DMS79 (cell line): ENCODE data around the gene C10orf90.

Source experiments
- DNase-seq: peaks from one replicate; lab custom pipeline; 2025; lab: John Stamatoyannopoulos, UW

Gene C10orf90

DNA sequence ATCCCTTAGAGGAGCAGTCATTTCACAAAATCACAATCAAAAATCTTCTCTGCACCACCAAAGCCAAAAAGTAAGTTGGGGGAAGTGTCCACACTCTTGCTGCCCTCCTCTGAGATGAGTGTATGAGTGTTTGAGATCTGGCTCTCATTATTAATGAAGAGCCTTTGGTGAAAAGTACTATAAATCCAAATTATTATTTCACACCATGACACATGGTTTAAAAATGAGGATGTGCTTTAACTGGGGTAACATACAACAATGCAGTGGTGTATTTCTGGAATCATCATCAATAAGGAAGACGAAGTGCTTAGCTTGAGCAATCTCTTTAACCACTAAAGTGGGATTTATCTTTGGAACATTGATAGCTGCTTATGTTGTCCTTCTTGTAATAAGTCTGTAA lies 168.1 kb downstream of the C10orf90 start:
- no peak for DNase-seq

DNA sequence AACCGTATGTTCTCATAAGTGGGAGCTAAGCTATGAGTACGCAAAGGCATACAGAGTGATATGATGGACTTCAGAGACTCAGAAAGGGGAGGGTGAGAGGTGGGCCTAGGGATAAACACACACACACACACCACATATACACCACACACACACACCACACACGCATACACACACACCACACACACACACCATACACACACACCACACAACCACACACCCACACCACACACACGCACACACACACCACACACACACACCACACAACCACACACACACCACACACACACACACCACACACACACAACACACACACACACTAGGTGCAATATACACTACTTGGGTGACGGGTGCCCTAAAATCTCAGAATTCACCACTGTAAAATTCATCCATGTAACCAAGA lies 168.7 kb downstream of the C10orf90 start:
- no peak for DNase-seq

DNA sequence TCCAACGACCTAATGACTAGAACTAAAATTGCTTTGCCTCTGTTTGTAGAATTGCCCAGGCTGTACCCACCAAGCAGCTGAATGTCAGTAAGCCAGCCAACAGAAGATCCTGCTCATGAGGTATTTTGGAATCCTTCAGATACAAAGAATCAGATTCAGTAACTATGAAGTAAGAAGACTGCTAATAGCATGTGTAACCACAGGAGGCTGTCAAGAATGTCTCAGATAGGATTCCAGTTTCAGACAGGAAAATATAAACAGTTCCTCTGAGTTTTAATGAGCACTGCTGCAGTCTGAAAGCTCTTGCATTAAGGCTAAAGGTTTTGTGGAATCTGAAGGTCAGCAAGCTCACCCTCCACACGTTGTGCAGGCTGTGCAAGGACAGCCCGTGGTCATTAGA lies 169.6 kb downstream of the C10orf90 start:
- DNase-seq, result no peak

DNA sequence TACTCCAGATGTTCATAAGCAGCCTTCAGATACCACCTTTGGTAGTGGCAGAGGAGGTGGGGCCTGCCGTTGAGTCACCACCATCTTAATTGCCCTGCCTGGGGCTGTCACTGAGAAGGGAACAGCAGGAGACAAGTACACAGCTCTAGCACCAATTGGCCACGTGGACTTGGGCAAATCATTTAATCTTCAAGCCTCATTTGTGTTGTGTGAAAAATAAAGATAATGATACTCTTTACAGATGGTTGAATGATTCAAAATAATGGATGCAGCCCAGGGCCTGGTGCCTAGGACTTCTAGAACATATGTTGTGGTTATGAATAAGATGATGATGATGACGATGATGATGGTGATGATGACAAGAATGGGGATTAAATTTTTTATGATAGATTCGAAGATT lies 170.3 kb downstream of the C10orf90 start:
- no peak for DNase-seq

GRCh38 chr10:126499744-126500143 lies 170.7 kb downstream of the C10orf90 start:
- no peak for DNase-seq

DNA sequence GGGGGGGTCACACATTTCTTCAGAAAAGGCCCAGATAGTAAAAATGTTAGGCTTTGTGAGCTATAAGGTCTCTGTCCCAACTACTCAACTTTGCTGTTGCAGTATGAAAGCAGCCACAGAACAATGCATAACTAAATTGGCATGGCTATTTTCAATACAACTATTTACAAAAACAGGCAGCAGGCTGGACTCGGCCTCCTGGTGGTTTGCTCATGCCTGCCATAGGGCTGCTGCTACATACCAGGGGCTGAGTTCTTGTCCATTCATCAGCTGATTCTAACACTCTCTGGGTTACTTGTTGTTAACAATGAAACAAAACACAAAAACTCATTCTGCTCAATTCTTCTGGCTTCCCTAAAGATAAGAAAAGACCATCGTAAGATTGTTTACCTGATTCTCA lies 172.8 kb downstream of the C10orf90 start:
- no peak for DNase-seq

GRCh38 chr10:126496771-126497545 lies 173.5 kb downstream of the C10orf90 start:
- no peak for DNase-seq

DNA sequence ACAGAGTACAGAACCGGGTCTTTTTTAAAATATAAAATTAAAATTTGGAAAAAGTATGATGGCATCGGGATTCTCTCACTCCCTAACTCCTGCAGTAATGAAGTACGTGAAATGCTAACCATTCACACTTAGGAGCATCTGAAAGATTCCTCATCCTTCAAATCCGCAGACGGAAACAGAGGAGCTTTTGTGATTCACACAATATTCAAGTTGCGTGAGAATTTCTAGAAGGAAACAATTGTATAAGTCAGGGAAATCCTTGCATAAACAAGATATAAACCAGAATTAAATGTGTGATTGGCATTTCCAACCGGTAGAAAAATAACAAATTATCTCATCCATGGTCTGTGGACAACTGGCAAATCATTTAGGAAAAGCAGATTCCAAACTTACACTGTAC lies 179.0 kb downstream of the C10orf90 start:
- no peak for DNase-seq

DNA sequence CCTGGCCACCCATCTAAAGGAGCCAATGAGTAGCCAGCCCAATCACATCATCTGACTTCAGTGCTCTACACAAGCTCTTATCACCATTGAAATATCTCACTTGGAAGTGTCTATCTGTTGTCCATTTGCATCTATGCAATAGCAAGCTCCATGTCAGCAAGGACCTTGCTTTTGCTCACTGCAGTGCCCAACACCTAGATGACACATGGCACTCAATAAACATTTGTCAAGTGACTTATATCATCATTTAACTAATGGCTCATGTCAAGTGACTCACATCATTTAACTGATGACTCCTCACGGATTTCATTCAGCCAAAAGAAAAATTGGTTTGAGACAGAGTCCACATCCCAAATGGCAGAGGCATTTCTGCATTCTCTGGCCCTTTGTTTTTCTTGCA lies 189.3 kb downstream of the C10orf90 start:
- DNase-seq, result no peak

GRCh38 chr10:126480648-126481047 lies 189.8 kb downstream of the C10orf90 start:
- DNase-seq, result no peak

DNA sequence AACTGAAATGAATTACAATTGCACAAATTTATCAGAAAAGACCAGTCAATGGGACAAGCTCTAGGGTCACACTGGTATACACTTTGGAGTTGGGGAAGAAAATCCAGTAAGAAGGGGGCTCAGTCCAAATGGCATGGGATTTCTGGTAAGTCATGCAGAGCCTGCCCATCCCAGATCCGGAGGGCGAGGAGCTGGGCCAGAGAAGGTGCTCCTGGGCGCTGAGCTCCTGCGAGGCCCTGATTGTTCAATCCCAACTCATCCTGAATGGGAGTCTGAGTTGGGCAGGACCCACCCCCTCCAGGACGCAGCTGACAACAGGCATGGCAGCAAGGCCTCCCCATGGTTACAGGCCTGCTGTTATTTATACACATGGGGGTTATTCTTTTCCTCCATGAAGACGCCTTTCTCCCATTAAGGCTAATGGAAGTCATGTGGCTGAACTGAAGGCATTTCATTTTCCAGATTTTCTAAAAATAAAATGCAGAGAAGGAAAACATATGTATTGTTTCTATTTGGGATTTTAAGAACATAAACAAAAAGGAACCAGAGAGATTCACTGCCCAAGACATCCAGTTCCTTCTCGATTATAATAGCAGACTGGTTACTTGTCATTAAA lies 191.1 kb downstream of the C10orf90 start:
- DNase-seq, result no peak

- no peak for DNase-seq
Measured at GRCh38 chr10:126478546-126478945, 191.9 kb downstream of the C10orf90 start.

- no peak for DNase-seq
Measured at GRCh38 chr10:126476246-126476645, 194.2 kb downstream of the C10orf90 start.

DNA sequence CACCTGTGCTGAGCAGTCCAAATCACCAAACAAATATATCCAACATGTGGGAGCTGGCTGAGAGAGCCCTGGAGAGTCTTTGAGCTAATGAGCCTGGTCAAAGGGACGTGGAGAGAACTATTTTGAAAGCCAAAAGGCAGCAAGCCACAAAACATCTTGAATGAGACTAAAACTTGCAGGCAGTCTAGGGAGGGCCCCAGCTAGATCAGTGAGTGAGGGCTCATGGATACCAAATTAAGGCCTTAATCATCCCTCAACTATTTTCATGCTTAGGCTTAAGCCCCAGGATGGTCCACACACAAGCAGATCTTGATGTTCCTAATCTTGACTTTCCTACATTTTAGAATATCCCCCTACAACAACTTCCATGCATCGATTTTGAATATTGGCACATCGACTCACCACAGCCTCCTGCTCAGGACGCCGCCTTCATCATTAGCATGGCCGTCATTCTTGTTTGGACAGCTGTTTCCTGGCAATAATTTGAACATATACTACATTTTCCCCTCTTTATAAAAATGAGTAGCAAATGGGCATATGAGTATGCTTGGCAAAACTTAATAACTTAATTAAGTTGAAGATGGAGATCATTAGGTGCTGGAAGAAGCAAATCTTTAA lies 195.3 kb downstream of the C10orf90 start:
- DNase-seq, result no peak

- no peak for DNase-seq
Measured at GRCh38 chr10:126474031-126474430, 196.5 kb downstream of the C10orf90 start.

- no peak for DNase-seq
Measured at GRCh38 chr10:126470991-126471390, 199.5 kb downstream of the C10orf90 start.

- DNase-seq, result no peak
Measured at GRCh38 chr10:126469692-126470091, 200.8 kb downstream of the C10orf90 start.

DNA sequence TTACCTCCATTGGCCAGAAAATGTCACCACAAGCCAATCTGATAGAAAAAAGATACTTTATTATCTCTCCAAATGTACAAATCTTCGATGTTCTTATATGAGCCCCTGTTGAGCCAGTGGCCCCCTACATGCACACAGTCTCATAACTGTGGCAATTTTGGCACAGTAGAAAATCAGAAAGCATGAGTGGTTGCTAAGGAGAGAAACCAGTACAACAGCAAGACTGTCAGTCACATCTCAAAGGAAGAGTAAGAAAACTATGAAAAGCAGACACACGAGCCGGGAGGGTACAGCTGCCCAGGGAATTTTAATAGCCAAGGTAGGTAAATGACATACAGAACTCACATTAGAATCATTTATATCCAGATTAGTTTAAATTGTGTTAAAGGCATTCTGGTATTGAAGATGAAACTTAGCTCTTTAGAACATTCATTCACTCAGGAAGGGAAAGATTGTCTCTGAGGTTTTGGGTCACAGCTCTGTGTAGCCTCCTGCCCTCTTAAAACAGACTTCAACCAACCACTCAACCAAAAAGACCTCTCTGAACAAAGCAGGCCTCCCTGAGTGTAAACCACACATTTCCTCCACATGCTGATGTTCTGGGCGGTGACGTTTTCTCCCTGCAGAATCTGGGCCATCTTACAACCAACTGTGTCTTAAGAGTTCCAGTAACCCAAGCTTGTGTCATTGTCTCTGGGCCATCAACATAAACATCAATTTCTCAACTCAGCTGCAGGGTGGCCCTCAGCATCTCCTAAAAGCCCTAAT lies 201.4 kb downstream of the C10orf90 start:
- DNase-seq, result no peak

GRCh38 chr10:126468467-126468866 lies 202.0 kb downstream of the C10orf90 start:
- no peak for DNase-seq

- DNase-seq, result no peak
Measured at GRCh38 chr10:126465771-126466170, 204.7 kb downstream of the C10orf90 start.

DNA sequence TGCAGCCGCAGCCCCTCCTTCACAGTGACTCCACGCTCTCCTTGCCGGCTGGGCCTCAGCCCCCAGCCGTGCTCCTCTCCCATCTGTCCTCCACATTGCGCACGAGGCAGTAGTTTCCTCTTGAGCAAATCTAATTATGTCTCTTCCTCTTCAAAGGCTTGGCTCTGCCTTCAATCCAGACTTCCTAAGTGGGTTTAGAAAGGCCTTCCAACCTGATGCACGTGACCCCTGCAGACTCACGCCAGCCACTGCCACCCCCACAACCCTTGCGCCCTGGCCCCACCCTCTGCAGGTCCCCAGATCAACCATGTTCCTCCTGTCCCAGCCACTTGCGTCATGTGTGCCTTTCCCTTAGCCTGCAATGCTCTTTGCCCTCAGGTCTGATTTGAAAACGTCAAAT lies 207.2 kb downstream of the C10orf90 start:
- no peak for DNase-seq

GRCh38 chr10:126461289-126461940 lies 209.1 kb downstream of the C10orf90 start:
- DNase-seq, result no peak
